ENCODE data around the gene SERAC1. TPM values are rescaled to one million over a fixed set of nuclear protein-coding genes. Genes with fewer than 3 reads are reported as not detected.
A peak's percentile ranks its signal among the peaks of the same experiment; 100 is the strongest.

The SERAC1 gene
- total RNA-seq, 1 donor from 2014 or later, result 7.6 TPM

DNA sequence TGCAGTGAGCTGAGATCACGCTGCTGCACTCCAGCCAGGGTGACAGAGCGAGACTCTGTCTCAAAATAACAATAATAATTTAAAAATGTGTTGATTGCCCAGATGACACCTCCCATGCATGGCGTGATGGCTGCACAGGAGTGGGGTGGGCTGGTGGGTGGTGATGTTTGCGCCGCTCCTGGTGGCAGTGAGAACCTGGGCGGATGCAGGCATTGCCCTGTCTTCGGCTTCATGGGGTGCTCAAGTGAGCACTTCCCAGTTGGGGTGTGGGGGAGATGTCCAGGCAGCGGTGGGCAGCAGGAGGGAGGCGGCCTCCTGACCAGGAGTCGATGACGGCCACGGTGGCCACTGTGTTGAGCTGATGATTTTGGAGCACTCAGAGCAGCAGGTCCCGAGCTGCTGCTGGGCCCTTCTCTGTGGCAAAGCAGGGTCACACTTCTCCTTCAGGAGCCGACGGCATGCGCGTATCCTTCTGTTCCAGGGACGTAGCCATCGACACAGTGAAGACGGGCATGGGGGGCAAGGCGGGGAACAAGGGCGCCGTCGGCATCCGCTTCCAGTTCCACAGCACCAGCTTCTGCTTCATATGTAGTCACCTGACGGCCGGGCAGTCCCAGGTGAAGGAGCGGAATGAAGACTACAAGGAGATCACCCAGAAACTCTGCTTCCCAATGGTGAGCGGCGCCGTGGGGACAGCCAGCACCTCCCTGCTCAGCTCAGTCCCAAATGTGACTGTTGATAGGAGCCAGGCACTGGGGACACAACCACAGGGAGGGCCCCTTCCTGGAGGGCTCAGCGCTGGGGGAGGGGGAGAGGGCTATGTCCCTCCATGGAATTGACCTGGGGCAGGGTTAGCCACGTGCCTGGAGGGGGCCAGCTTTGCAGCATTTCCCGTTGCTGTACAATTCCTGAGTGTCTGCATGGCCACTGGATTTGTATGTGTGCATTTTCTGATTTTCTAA lies 96.7 kb downstream of the SERAC1 start:
- Histone ChIP-seq H3K4me1 (peaks cover 14% of the 10 kb centered on the region), H3K9me3 (no peaks in the 10 kb centered on the region), H3K27me3 (ENCODE audit: low read depth) (no peaks in the 10 kb centered on the region), H3K36me3 (peaks cover 6% of the 10 kb centered on the region), H3K27ac (no peak overlapping the region), H3K4me3 (no peak overlapping the region)
- ATAC-seq (no peak), DNase-seq (no peak)
- TF ChIP-seq, protein P1, sequence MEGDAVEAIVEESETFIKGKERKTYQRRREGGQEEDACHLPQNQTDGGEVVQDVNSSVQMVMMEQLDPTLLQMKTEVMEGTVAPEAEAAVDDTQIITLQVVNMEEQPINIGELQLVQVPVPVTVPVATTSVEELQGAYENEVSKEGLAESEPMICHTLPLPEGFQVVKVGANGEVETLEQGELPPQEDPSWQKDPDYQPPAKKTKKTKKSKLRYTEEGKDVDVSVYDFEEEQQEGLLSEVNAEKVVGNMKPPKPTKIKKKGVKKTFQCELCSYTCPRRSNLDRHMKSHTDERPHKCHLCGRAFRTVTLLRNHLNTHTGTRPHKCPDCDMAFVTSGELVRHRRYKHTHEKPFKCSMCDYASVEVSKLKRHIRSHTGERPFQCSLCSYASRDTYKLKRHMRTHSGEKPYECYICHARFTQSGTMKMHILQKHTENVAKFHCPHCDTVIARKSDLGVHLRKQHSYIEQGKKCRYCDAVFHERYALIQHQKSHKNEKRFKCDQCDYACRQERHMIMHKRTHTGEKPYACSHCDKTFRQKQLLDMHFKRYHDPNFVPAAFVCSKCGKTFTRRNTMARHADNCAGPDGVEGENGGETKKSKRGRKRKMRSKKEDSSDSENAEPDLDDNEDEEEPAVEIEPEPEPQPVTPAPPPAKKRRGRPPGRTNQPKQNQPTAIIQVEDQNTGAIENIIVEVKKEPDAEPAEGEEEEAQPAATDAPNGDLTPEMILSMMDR (IDR thresholded peaks at IDR 0.05), result no peak
- intact Hi-C loops (cut with DNase I), result loop anchor here (10.0 kb wide), 1 partner anchor 317 kb away; no protein-coding TSS in a partner anchor

DNA sequence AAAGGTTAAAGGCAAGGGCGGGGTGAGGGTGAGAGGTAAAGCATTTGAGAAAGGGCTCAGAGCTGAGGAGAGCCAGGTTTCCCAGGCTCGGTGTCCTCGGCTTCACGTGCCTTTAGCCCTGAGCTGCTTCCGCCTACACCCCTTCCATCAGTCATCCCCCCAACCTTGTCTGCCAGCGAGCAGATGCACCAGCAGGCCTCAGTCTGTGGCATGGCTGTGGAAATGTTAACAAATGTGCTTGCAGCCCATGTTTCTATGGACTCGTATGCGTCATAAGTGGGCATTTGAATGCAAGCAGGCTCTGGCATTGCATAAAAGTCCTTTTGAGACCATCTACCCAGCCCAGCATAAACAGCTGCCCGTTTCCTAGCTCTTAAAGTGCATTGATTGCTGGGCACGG lies 97.5 kb downstream of the SERAC1 start:
- Histone ChIP-seq H3K27me3 (ENCODE audit: low read depth) (no peaks in the 10 kb centered on the region), H3K36me3 (peaks cover 6% of the 10 kb centered on the region), H3K9me3 (no peaks in the 10 kb centered on the region), H3K4me3 (no peak overlapping the region), H3K4me1 (peaks cover 14% of the 10 kb centered on the region), H3K27ac (no peak overlapping the region)
- ATAC-seq (no peak), DNase-seq (no peak)
- intact Hi-C loops (cut with DNase I), result loop anchor here (10.0 kb wide), 1 partner anchor 316 kb away; no protein-coding TSS in a partner anchor
- TF ChIP-seq, protein P1 (IDR thresholded peaks at IDR 0.05), result no peak

DNA sequence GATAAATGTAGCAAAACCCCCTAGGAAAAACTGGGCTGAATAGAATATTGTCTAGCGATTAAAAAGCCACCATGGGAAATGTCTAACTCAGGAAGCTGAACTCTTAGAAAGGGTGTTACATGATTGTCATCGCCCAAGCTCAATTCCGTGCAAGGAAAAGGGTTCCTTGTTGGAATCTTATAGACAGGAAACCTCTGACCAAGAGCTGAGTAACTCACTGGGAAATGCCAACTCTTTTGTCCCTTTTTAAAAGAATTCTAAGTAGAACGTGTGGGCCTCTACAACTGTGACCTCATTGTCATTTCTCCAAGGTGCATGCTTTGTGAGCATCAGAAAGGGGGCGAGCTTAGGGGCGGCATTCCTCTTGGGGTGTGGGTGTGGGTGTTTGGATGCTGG lies 98.3 kb downstream of the SERAC1 start:
- no peaks in the 10 kb centered on the region for H3K9me3 ChIP-seq
- intact Hi-C loops (cut with DNase I), result loop anchor here (10.0 kb wide), 1 partner anchor 315 kb away; no protein-coding TSS in a partner anchor
- TF ChIP-seq, protein P1 (IDR thresholded peaks at IDR 0.05), result no peak
- ATAC-seq (no peak), DNase-seq (no peak)
- H3K27me3 ChIP-seq (ENCODE audit: low read depth), result no peaks in the 10 kb centered on the region
- no peak overlapping the region for H3K4me3 ChIP-seq
- no peak overlapping the region for H3K27ac ChIP-seq
- H3K36me3 ChIP-seq, result peaks cover 4% of the 10 kb centered on the region
- peaks cover 14% of the 10 kb centered on the region for H3K4me1 ChIP-seq

DNA sequence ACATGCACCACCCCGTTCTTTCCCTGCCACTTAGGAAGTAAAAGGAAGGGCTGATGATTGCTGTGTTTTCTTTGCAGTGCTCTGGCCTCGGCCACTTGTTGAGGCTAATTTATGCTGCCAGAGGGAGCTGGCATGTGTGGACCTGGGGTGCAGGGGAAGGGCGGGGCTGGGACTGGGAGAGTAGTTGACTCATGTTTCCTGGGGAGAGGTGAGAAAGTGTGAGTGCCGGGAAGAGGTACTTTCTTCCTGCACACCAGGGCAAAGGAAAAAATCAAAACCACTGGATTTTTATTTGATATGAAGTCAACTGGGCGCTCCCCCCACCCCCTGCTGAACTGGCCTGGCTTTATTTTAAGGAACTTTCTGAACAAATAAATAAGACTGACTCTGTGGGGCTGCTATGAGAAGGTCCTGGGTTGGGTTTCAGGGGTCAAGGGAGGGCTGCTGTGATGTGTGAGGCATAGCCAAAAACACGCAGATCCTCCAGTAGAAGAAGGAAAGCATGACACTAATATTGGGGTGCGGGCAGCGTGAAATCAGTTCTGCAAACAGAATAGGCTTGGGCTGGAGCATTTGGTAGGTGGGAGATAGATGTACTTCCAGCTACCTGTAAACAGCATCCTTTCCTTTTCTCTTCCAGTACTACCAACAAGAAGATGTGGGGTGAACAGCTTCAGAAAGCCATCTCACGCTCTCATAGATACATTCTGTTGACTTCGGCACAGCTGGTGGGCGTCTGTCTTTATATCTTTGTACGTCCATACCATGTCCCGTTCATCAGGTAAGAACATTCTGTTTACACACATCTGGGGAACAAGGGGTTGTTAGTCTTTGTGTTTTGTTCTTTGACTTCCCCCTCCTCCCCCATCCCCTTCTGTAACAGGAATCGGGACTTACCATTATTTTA lies 98.9 kb downstream of the SERAC1 start:
- peaks cover 14% of the 10 kb centered on the region for H3K4me1 ChIP-seq
- H3K27ac ChIP-seq, result peak overlapping the region; percentile 24
- intact Hi-C loops (cut with DNase I), result no loop called here
- TF ChIP-seq, protein P1 (IDR thresholded peaks at IDR 0.05), result no peak
- peaks cover 4% of the 10 kb centered on the region for H3K36me3 ChIP-seq
- ATAC-seq, result peak; percentile 90 to 94
- no peaks in the 10 kb centered on the region for H3K9me3 ChIP-seq
- no peaks in the 10 kb centered on the region for H3K27me3 ChIP-seq (ENCODE audit: low read depth)
- DNase-seq, result peak; percentile 78
- H3K4me3 ChIP-seq, result no peak overlapping the region

DNA sequence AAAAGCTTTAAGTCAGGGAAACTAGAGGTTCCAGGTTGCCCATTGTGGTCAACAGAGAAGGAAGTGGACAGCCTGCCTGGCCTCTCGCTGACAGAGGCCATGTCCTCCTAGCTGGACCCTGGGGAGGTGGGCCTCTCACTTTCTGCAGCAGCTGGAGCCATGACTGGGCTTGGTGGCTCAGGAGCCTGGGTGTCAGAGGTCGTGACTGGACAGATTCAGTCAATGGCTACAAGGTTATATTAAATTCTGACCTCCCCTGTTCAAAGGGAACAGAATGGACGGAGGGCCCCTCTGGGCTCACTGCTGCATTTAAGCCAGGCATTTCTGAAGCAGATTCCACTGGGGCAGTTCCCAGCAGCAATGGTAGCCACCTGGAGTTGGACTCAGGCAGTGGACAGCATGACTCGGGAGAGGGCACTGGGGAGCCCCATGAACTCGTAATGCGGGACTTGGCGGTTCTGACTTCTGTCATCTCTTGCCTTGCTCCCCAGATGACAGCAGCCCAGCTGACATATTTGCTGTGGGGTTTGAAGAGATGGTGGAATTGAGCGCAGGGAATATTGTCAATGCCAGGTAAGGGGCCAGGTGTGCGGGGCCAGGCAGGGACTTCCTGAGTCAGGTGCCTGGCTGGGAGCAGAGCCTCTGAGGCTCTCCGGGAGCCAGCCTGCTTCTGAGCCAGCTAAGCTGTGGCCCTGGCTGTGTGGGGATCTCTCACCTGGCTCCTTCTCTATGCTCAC lies 99.7 kb downstream of the SERAC1 start:
- ATAC-seq (no peak), DNase-seq (no peak)
- Histone ChIP-seq H3K4me3 (no peak overlapping the region), H3K27me3 (ENCODE audit: low read depth) (no peaks in the 10 kb centered on the region), H3K4me1 (peaks cover 14% of the 10 kb centered on the region), H3K27ac (no peak overlapping the region), H3K9me3 (no peaks in the 10 kb centered on the region), H3K36me3 (peaks cover 4% of the 10 kb centered on the region)
- intact Hi-C loops (cut with DNase I), result no loop called here
- TF ChIP-seq, protein P1 (IDR thresholded peaks at IDR 0.05), result no peak

Measured in lower lobe of right lung (tissue), 2 donors.